ENCODE results near the gene ICAM2.

ICAM2 gene

GRCh38 chr17:64004218-64004770 is 16.1 kb downstream of the ICAM2 start:
- DNase-seq (ENCODE audit: extremely low read depth, low read depth): no peak
- no peak for TF ChIP-seq CTCF (IDR thresholded peaks at IDR 0.05; ENCODE audit: low read depth, low read length)

GRCh38 chr17:64003526-64004121 is 16.8 kb downstream of the ICAM2 start:
- DNase-seq (ENCODE audit: extremely low read depth, low read depth): no peak
- no peak for TF ChIP-seq CTCF (IDR thresholded peaks at IDR 0.05; ENCODE audit: low read depth, low read length)

GRCh38 chr17:64002658-64003525 is 17.5 kb downstream of the ICAM2 start:
- DNase-seq (ENCODE audit: extremely low read depth, low read depth): no peak
- no peak for TF ChIP-seq CTCF (IDR thresholded peaks at IDR 0.05; ENCODE audit: low read depth, low read length)

DNA sequence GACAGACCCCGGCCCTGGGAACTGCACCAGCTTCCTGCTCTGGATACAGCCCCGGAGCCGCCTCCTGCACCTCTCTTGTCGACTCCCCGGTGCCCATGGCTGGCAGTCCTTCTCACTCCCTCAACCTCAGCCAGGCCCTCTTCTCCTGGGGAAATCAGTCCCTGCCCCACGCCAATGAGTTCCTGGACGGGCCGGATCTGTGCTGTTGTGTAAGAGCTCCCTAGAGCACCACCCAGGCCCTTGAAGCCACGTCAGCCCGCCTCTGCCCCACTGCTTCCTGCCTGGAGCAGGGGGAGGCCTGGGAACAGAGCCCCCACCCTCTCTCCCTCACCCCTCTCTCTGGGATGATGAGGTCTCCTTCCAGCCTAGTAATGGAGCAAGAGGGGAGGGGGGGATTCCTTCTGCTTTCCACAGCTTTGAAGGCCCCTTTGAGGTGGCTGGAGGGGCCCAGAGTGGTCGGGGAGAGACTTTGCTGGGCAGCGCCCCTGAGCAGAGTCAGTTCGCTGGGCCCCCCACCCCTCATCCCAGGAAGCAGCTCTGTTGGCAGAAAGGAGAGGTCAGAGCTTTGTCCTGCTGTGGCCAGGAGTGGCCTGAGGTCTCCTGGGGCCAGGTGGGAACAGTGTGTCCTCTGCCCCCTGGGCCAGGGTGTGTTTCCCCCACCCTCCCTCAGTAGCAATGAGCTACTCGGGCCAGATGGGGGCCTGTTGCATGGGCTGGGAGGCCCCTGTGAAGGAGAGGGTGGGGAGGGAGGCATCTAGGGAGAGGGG is 18.5 kb downstream of the ICAM2 start:
- TF ChIP-seq CTCF (IDR thresholded peaks at IDR 0.05; ENCODE audit: low read depth, low read length): no peak
- DNase-seq (ENCODE audit: extremely low read depth, low read depth): no peak

DNA sequence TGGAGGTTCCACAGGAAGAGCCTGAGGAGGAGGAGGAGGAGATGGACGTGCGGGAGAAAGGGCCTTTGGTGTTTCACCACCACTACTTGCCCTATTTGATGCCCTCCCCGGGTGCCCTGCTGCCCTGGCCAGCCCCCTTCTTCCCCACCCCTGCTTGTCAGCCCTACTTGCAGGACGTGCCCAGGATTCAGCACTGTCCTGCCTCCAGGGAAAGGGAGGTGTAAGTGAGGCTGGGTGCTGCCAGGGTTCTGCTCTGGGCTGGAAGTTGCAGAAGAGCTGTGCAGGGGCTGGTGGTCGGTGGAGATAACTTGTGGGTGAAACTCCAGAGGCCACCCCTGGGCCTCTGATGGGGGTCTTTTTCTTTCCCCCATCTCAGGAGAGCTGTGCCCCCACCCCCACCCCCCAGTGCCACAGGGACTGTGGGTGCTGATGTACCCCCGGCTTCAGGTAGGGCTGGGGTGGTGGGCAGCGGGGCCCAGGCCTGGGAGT is 19.3 kb downstream of the ICAM2 start:
- no peak for TF ChIP-seq CTCF (IDR thresholded peaks at IDR 0.05; ENCODE audit: low read depth, low read length)
- no peak for DNase-seq (ENCODE audit: extremely low read depth, low read depth)

DNA sequence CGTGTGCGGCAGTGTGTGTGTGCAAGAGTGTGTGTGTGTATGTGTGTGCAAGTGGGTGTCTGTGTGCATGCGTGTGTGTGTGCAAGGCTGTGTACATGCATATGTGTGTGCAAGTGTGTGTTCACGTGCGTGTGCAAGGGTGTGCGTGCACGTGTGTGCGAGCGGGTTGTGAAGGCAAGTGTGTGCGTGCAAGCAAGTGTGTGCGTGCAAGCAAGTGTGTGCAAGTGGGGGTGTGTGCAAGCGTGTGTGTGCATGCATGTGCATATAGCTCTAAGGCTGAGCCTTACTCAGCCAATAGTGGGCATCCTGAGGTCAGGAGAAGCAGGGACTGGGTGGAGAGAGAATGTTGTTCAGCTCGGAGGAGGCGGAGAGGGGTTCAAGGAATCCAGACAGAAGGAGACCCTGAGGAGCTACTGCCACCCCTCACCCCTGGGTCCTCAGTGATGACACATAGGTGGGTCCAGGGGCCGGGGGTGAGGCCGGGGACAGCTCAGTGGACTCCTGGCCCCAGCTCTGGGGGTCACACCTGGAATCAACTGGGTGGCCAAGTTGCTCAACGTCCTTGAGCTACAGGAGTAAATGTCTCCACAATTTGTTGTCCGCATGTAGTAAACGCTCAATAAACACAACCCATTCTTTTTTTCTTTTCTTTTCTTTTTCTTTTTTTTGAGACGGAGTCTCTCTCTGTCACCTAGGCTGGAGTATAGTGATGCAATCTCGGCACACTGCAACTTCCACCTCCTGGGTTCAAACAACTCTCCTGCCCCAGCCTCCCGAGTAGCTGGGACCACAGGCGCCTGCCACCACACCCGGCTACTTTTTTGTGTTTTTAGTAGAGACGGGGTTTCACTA is 20.5 kb downstream of the ICAM2 start:
- DNase-seq (ENCODE audit: extremely low read depth, low read depth): no peak
- no peak for TF ChIP-seq CTCF (IDR thresholded peaks at IDR 0.05; ENCODE audit: low read depth, low read length)

All from AG09319 (cell line).